ENCODE measurements around the gene COQ2. TPM values are rescaled to one million over a fixed set of nuclear protein-coding genes. Genes with fewer than 3 reads are reported as not detected.

Gene COQ2
- total RNA-seq, 1 donor from 2014 or later, result 11.0 TPM

GRCh38 chr4:83221897-83222441, 62.6 kb downstream of the COQ2 start:
- no peaks in the 10 kb centered on the region for H3K36me3 ChIP-seq (ENCODE audit: control insufficient read depth in 3 of 3, insufficient read depth in 3 of 3, low read length in 3 of 3)
- H3K4me3 ChIP-seq (ENCODE audit: low read length in 3 of 3), result no peak overlapping the region
- H3K9ac ChIP-seq (ENCODE audit: low read depth in 1 of 3, low read length in 3 of 3), result no peak overlapping the region
- no peak overlapping the region for H3K27ac ChIP-seq (ENCODE audit: low read depth, low read length)
- no peaks in the 10 kb centered on the region for H3K27me3 ChIP-seq (ENCODE audit: control insufficient read depth in 3 of 3, insufficient read depth in 3 of 3, low read length in 3 of 3)
- peaks cover 0 to 5% (median 0%) of the 10 kb centered on the region in 3 donors for H3K4me1 ChIP-seq (ENCODE audit: control insufficient read depth in 3 of 3, insufficient read depth in 3 of 3, low read length in 3 of 3)
- H3K9me3 ChIP-seq (ENCODE audit: control insufficient read depth in 3 of 3, low read length in 3 of 3), result no peaks in the 10 kb centered on the region

GRCh38 chr4:83219344-83220331, 65.0 kb downstream of the COQ2 start:
- Histone ChIP-seq H3K9me3 (ENCODE audit: control insufficient read depth in 3 of 3, low read length in 3 of 3) (no peaks in the 10 kb centered on the region), H3K4me3 (ENCODE audit: low read length in 3 of 3) (peak overlapping the region in 1 of 3 donors; percentile 15), H3K36me3 (ENCODE audit: control insufficient read depth in 3 of 3, insufficient read depth in 3 of 3, low read length in 3 of 3) (no peaks in the 10 kb centered on the region), H3K27me3 (ENCODE audit: control insufficient read depth in 3 of 3, insufficient read depth in 3 of 3, low read length in 3 of 3) (no peaks in the 10 kb centered on the region), H3K9ac (ENCODE audit: low read depth in 1 of 3, low read length in 3 of 3) (no peak overlapping the region), H3K27ac (ENCODE audit: low read depth, low read length) (no peak overlapping the region), H3K4me1 (ENCODE audit: control insufficient read depth in 3 of 3, insufficient read depth in 3 of 3, low read length in 3 of 3) (peaks cover 0 to 5% (median 0%) of the 10 kb centered on the region in 3 donors)

GRCh38 chr4:83217721-83218522, 66.7 kb downstream of the COQ2 start:
- H3K36me3 ChIP-seq (ENCODE audit: control insufficient read depth in 3 of 3, insufficient read depth in 3 of 3, low read length in 3 of 3), result no peaks in the 10 kb centered on the region
- no peak overlapping the region for H3K27ac ChIP-seq (ENCODE audit: low read depth, low read length)
- no peaks in the 10 kb centered on the region for H3K9me3 ChIP-seq (ENCODE audit: control insufficient read depth in 3 of 3, low read length in 3 of 3)
- H3K27me3 ChIP-seq (ENCODE audit: control insufficient read depth in 3 of 3, insufficient read depth in 3 of 3, low read length in 3 of 3), result no peaks in the 10 kb centered on the region
- no peak overlapping the region for H3K4me3 ChIP-seq (ENCODE audit: low read length in 3 of 3)
- H3K9ac ChIP-seq (ENCODE audit: low read depth in 1 of 3, low read length in 3 of 3), result no peak overlapping the region
- H3K4me1 ChIP-seq (ENCODE audit: control insufficient read depth in 3 of 3, insufficient read depth in 3 of 3, low read length in 3 of 3), result peaks cover 0 to 5% (median 0%) of the 10 kb centered on the region in 3 donors

GRCh38 chr4:83216959-83217683, 67.5 kb downstream of the COQ2 start:
- no peak overlapping the region for H3K27ac ChIP-seq (ENCODE audit: low read depth, low read length)
- H3K36me3 ChIP-seq (ENCODE audit: control insufficient read depth in 3 of 3, insufficient read depth in 3 of 3, low read length in 3 of 3), result no peaks in the 10 kb centered on the region
- no peak overlapping the region for H3K9ac ChIP-seq (ENCODE audit: low read depth in 1 of 3, low read length in 3 of 3)
- no peaks in the 10 kb centered on the region for H3K9me3 ChIP-seq (ENCODE audit: control insufficient read depth in 3 of 3, low read length in 3 of 3)
- H3K4me1 ChIP-seq (ENCODE audit: control insufficient read depth in 3 of 3, insufficient read depth in 3 of 3, low read length in 3 of 3), result peaks cover 0 to 5% (median 0%) of the 10 kb centered on the region in 3 donors
- no peak overlapping the region for H3K4me3 ChIP-seq (ENCODE audit: low read length in 3 of 3)
- H3K27me3 ChIP-seq (ENCODE audit: control insufficient read depth in 3 of 3, insufficient read depth in 3 of 3, low read length in 3 of 3), result no peaks in the 10 kb centered on the region

GRCh38 chr4:83214079-83214478, 70.5 kb downstream of the COQ2 start:
- H3K4me3 ChIP-seq (ENCODE audit: low read length in 3 of 3), result no peak overlapping the region
- no peak overlapping the region for H3K27ac ChIP-seq (ENCODE audit: low read depth, low read length)
- no peaks in the 10 kb centered on the region for H3K36me3 ChIP-seq (ENCODE audit: control insufficient read depth in 3 of 3, insufficient read depth in 3 of 3, low read length in 3 of 3)
- no peaks in the 10 kb centered on the region for H3K4me1 ChIP-seq (ENCODE audit: control insufficient read depth in 3 of 3, insufficient read depth in 3 of 3, low read length in 3 of 3)
- no peaks in the 10 kb centered on the region for H3K9me3 ChIP-seq (ENCODE audit: control insufficient read depth in 3 of 3, low read length in 3 of 3)
- no peak overlapping the region for H3K9ac ChIP-seq (ENCODE audit: low read depth in 1 of 3, low read length in 3 of 3)
- H3K27me3 ChIP-seq (ENCODE audit: control insufficient read depth in 3 of 3, insufficient read depth in 3 of 3, low read length in 3 of 3), result no peaks in the 10 kb centered on the region

Small RNA genes lying within 50 kb of the gene (small RNA-seq; reads per million reads assigned to genes)
- gene AC114781.3, result not detected

Other genes starting within 250 kb of the COQ2 start
- 130 TPM for gene COPS4, start 249.6 kb downstream of the COQ2 start, total RNA-seq
- gene PLAC8, start 170.1 kb downstream of the COQ2 start, total RNA-seq, result 11.0 TPM
- 1.0 TPM for gene HPSE, start 50.0 kb upstream of the COQ2 start, total RNA-seq
- 18.3 TPM for gene HELQ, start 171.0 kb upstream of the COQ2 start, total RNA-seq
- gene MRPS18C, start 171.3 kb upstream of the COQ2 start, total RNA-seq, result 23.5 TPM
- gene ABRAXAS1, start 200.3 kb upstream of the COQ2 start, total RNA-seq, result 18.8 TPM

All from skeletal muscle tissue (tissue), 5 donors.